ENCODE data around the gene SALL4.
"Not testable (repeated sequence)": the region's sequence is repeated elsewhere in the genome, so short reads cannot be mapped to it uniquely, and the experiment has no call there.

SALL4 gene

DNA sequence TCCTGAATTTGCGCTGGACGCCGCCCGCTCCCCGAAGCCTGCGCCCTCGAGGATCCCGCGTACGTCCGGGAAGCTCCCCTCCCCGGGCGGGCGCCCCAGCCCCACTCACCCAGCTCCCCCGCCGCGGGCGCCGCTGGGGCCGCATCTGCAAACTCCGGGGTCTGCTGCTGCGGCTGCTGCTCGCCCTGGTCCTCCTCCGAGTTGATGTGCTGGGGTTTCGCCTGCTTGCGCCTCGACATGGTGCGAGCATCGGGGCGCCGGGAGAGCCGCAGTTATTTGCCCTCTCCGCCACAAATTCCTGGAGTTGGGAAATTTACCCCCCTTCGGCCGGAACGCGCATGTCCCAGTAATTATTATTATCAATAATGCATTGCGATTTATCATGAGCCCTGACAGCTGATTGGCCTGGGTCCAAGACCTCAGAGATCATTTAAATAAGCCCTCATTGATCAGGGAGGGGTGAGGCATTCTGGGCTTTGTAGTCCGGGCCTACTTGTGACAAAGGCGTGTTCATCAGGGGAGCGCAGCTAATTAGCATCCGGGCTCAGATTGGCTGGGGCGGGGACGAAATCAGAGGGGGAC, at the start of gene SALL4:
Gene SALL4, minus strand, starts transcription at position 352 of the 582 bp plus-strand sequence. Its CDS starts 113 bp downstream, at position 239.
- in situ Hi-C loops (cut with MboI; ENCODE audit: low sequenced_read_pairs) = no loop called here

DNA sequence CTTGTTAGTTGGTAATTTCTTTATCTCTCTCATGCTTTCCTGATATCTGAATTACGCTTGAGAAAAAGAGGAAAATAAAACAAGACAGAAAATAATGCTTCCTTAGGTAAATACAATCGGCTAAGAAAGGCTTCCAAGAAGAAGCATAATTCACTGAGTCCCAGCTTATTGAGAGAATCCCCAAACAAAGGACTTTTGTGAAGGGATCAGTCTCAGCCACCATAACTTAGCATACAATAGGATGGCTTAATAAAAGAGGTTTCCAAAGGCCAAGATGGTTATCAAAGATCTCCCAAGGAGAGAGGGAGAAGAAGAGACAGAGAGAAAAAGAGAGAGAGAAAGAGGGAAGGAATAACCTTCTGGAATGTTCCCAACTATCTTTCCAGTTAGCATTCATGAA, 46.0 kb upstream of the SALL4 start:
- in situ Hi-C loops (cut with MboI; ENCODE audit: low sequenced_read_pairs) = no loop called here

DNA sequence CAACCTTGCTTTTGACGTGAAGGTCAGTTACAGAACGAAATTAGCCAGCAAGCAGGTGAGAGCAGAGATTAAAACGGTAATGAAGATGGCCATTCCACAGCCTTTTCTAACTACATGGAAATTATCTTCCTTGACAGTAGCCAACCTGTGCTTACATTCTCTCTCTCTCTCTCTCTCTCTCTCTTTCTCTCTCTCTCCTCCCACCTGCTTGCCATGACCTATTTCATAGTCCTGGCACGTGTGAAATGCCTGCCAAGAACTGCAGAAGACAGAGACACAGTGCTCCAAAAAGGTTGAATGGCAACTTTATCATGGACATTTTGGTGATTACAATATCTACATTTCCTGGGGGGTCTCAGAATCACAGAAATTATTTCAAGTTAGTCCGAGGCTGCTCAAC, 38.5 kb upstream of the SALL4 start:
- in situ Hi-C loops (cut with MboI; ENCODE audit: low sequenced_read_pairs) = no loop called here

DNA sequence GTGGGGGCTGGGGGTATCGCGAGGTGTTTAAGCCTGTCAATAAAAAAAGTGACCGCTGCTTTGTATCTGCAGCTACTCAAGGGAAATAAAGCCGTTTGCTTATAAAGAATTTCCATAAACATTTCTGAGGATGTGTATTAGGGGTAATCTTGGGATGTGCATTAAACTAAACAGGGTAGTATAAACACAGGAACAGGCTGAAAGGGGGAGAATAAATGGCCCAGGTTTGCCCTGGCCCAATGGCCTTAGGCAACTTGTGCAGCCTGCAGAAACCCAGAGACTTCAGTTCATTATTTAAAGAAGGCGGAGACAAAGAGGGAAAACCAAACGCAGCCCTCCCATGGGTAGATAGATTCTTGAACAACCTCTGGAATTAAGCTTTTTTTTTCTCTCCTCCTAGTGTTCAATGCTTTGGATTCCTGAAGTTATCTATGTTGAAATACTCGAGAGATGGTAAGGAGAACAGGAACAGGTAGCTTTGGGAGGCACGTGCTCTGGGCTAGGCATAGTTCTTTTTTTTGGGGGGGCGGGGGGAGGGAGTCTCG, 35.6 kb upstream of the SALL4 start:
- in situ Hi-C loops (cut with MboI; ENCODE audit: low sequenced_read_pairs) = no loop called here

DNA sequence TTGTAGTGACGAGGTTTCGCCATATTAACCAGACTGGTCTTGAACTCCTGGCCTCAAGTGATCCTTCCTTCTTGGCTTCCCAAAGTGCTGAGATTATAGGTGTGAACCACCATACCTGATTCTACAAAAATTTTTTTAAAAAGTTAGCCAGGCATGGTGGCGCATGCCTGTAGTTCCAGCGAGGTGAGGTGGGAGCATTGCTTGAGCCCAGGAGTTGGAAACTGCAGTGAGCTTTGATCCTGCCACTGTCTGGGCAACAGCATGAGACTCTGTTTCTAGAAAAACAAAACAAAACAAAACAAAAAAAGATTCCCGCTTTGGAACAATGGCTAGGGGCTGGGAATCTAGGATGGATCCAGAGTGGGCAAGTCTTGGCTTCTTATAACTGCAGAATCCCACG, 35.1 kb upstream of the SALL4 start:
- in situ Hi-C loops (cut with MboI; ENCODE audit: low sequenced_read_pairs) = no loop called here

DNA sequence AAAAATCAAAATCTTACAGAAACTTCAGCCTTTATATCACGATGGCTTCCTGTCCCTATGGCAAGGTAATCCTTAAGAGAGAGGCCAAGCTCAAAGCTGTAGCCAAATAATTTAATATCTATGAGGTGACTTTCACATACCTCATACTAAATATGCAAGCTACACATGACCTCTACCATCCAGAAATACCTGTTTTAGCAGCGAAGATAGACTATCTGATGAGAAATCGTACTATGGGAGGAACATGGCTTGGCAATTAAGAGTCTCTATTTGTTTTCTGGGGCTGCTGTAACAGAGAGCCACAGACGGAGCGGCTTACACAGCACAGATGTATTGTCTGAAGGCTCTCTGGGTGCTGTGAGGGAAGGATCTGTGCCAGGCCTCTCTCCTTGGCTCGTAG, 31.0 kb upstream of the SALL4 start:
- in situ Hi-C loops (cut with MboI; ENCODE audit: low sequenced_read_pairs) = no loop called here

DNA sequence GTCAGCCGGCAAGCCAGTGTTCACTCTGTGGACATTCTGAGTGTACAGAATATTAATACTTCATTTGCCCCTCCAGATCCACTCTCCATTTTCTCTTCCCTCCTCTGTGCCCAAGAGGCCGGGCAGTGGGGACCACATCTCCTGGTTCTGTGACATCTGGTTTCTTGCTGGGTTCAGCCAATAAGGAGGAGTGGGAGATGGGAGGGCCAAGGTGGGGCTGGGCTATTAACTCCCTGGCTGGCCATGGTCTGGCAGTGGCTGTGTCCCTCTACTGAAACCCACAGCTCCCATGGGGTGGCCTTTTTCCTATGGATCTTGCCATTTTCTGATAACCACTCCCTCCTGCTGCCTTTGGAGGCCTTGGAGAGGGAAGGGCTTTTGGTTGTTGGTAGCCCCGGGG, 30.0 kb upstream of the SALL4 start:
- in situ Hi-C loops (cut with MboI; ENCODE audit: low sequenced_read_pairs) = no loop called here

DNA sequence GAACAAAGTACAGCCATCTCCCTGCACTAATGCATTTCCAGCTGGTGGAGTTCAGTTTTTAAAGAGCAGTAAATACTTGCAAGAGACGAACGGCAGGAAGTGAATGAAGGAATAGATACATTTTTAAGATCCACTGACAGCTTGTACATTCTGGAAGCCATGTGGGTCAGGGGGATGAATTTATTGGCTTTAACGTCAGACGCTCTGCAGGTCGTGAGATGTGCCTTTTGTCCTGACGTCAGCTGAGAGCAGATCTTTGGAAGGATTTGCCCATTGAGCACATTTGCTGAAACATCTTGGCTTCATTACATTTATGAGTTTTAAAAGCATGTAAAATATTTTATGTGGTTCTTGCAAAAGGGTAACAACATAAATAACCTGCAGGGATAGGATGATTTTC, 29.5 kb upstream of the SALL4 start:
- in situ Hi-C loops (cut with MboI; ENCODE audit: low sequenced_read_pairs) = no loop called here

- in situ Hi-C loops (cut with MboI; ENCODE audit: low sequenced_read_pairs) = no loop called here
These were observed 28.2 kb upstream of the SALL4 start for GRCh38 chr20:51830538-51830937.

GRCh38 chr20:51828762-51829161, 26.4 kb upstream of the SALL4 start:
- in situ Hi-C loops (cut with MboI; ENCODE audit: low sequenced_read_pairs) = no loop called here

GRCh38 chr20:51826372-51826771, 24.1 kb upstream of the SALL4 start:
- in situ Hi-C loops (cut with MboI; ENCODE audit: low sequenced_read_pairs) = no loop called here

- in situ Hi-C loops (cut with MboI; ENCODE audit: low sequenced_read_pairs) = no loop called here
These were observed 16.2 kb upstream of the SALL4 start for GRCh38 chr20:51818479-51819008.

GRCh38 chr20:51816856-51817255, 14.5 kb upstream of the SALL4 start:
- in situ Hi-C loops (cut with MboI; ENCODE audit: low sequenced_read_pairs) = not testable (repeated sequence)

GRCh38 chr20:51815383-51816076, 13.2 kb upstream of the SALL4 start:
- in situ Hi-C loops (cut with MboI; ENCODE audit: low sequenced_read_pairs) = no loop called here

DNA sequence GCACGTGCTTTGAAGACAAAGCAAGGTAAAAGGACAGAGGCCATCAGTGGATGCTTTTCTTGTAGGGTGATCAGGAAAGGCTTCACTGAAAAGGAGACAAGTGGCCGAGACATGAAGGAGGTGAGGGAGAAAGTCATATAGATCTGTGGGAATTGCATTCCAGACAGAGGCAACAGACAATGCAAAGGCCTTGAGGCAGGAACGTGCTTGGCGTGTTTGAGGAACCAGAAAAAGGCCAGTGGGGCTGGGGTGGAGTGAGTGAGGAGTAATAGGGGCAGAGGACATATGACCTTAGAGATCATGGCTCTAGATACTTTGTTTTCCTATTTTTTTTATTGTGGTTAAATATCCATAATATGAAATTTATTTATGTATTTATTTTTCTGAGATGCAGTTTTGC, 10.5 kb upstream of the SALL4 start:
- in situ Hi-C loops (cut with MboI; ENCODE audit: low sequenced_read_pairs) = no loop called here

DNA sequence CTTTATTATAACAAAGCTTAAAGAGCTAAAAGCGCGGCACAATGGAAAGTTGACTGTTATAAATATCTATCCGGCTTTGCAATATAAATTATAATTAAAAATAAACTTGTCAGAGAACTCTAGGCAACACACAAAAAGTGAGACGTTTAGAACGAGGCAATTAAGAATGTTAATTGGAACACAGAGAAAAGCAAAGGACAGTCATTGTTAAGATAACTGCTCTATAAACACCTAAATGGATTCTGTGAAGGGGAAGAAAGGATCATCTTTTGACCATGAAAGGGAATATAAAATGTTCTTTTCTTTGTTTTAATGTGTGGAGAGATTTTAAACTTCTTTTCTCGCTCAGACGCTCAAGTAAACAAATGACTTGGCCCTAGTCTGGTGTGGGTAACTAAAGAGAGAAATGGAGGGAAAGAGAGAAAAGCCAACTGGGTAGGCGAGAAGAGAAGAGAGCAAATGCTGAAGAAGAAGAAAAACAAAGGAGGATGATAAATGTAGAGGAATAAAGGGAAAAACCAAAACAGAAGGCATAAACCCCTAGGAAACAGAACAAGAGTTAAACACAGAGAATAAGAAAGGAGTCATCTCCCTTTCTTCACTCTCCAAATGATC, 9.3 kb upstream of the SALL4 start:
- in situ Hi-C loops (cut with MboI; ENCODE audit: low sequenced_read_pairs) = no loop called here

DNA sequence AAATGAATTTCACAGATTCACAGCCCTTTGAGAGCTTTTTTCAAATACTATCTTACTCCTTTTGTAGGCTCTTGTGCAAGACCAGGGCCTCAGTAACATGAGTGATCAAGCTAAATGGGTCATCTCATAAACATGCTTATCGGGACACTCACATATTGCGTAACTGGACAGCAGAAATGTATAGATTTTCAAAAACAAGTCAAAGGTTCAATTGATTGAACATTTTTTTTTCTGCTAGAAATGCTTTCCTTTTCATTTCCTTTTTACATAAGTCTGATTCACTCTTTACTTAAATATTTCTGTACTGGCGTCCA, 8.7 kb upstream of the SALL4 start:
- in situ Hi-C loops (cut with MboI; ENCODE audit: low sequenced_read_pairs) = no loop called here

DNA sequence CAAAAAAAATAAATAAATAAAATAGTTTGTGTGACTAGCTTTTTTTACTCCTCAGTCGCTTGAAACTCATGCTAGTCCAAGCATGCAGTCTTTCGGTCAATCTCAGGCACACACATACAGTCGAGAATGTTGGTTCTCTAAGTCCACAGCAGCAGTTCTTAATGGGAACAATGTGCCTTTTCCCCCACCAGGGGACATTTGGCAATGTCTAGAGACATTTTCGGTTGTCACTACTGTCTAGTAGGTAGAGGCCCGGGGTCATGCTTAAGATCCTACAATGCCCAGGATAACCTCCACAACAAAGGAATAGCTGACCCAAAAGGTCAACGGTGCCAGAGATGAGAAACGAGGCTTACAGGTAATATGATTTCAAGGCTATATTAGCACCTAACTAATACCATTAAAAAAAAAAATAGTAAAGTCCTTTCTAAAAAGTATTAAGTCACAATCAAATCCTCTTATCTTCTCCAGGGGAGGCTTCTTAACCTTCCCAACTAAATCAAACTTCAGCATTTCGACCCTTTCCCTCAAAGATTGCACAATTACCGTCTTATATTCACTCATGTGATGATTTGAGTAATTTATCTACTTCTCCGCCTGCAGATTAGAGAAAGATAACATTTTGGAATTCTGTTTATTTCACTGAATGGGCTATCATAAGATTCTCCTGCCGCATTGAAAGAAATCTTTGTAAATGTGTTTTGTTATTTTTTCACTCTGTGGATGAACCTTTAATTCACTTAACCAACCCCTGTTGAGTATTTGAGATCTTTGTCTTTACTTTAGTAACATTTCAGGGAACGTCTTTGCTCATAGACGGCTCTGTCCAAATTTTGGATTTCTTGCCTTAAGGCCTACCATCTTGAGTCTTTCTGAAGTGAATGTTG, 8.1 kb upstream of the SALL4 start:
- in situ Hi-C loops (cut with MboI; ENCODE audit: low sequenced_read_pairs) = no loop called here

- in situ Hi-C loops (cut with MboI; ENCODE audit: low sequenced_read_pairs) = no loop called here
These were observed 5.5 kb upstream of the SALL4 start for GRCh38 chr20:51807720-51808250.

- in situ Hi-C loops (cut with MboI; ENCODE audit: low sequenced_read_pairs) = no loop called here
These were observed 2.4 kb upstream of the SALL4 start for GRCh38 chr20:51804754-51805153.
